Endothelial cell of umbilical vein (primary cell): ENCODE results near the gene MCM7. TPM values are rescaled to one million over a fixed set of nuclear protein-coding genes. Genes with fewer than 3 reads are reported as not detected.

Source experiments
- BruUV-seq: library from RNA; stranded (reverse); fragments of 400-500 nt; replicated peaks from 2 replicates; lab custom pipeline; 2021; lab: Mats Ljungman, UMichigan
- CTCF ChIA-PET: fragments of 300-600, 350-600 bp; sonication (Branson Sonifier 250); formaldehyde crosslinking; loops from one replicate; lab custom pipeline; 2021; ENCODE audit warnings: antibody characterized with exemption, inconsistent platforms; lab: Charles Lee
- POLR2A ChIA-PET: fragments of 300-600, 350-600 bp; sonication (Branson Sonifier 250); formaldehyde crosslinking; loops from one replicate; lab custom pipeline; 2021; ENCODE audit warnings: antibody characterized with exemption, inconsistent platforms; lab: Charles Lee
- DNase-seq: peaks from one replicate; pipeline ENCODE4 v3.0.0-alpha.2; 2011; ENCODE audit warnings: low read depth, low spot score
- FAIRE-seq: peaks from 2 replicates; lab custom pipeline; 2011; peaks lifted over from hg19 to GRCh38; lab: Jason Lieb, UNC
- H2AFZ ChIP-seq: 2 replicates; pipeline ENCODE4 v1.6.0; 2012; ENCODE audit warnings: low read depth, low read length, control low read depth, inconsistent platforms
- H3K27ac ChIP-seq: 2 replicates; pipeline ENCODE4 v1.5.1; 2011; ENCODE audit warnings: low read depth, mild to moderate bottlenecking, control low read depth, low read length, moderate library complexity; ENCODE audit not compliant: insufficient read depth
- H3K27me3 ChIP-seq, 2 experiments: 2 replicates each; pipeline versions ENCODE4 v1.6.0 to v1.6.1; 2011; ENCODE audit warnings: low read length in 2 of 2, mixed read lengths in 1 of 2; ENCODE audit not compliant: control insufficient read depth in 2 of 2, insufficient read depth in 2 of 2
- H3K36me3 ChIP-seq, 2 experiments: 2 replicates in 1 of 2; 3 replicates in 1 of 2; pipeline ENCODE4 v1.5.1; 2011; ENCODE audit warnings: low read length in 2 of 2, mild to moderate bottlenecking in 1 of 2, moderate library complexity in 1 of 2; ENCODE audit not compliant: control insufficient read depth in 2 of 2, insufficient read depth in 2 of 2; ENCODE audit errors: extremely low read depth in 1 of 2
- H3K4me1 ChIP-seq: 3 replicates; pipeline ENCODE4 v1.5.1; 2011; ENCODE audit warnings: mild to moderate bottlenecking, low read length; ENCODE audit not compliant: control insufficient read depth, insufficient read depth; ENCODE audit errors: extremely low read depth
- H3K4me2 ChIP-seq: 2 replicates; pipeline ENCODE4 v1.6.1; 2011; ENCODE audit warnings: low read length, control low read depth, mixed read lengths; ENCODE audit not compliant: insufficient read depth
- H3K4me3 ChIP-seq, 3 experiments: fragments of 200-600 bp in 1 of 3; sonication (generic), shearing (Covaris generic) in 1 of 3; replicated peaks in 1 of 3; 2 replicates each; pipeline ENCODE4 v1.5.1; 2011 to 2016; ENCODE audit warnings: control low read depth in 3 of 3, low read length in 3 of 3, mild to moderate bottlenecking in 2 of 3, inconsistent platforms in 1 of 3, low read depth in 1 of 3, moderate library complexity in 1 of 3; ENCODE audit not compliant: insufficient read depth in 1 of 3
- H3K79me2 ChIP-seq: 2 replicates; pipeline ENCODE4 v1.6.0; 2012; ENCODE audit warnings: low read length, inconsistent platforms; ENCODE audit not compliant: control insufficient read depth, insufficient read depth
- H3K9ac ChIP-seq: replicated peaks from 2 replicates; pipeline ENCODE3; 2011; ENCODE audit warnings: low read length, control low read depth; ENCODE audit not compliant: insufficient read depth; ENCODE audit errors: extremely low read depth
- H3K9me1 ChIP-seq: replicated peaks from 3 replicates; pipeline ENCODE4 v1.6.0; 2011; ENCODE audit warnings: mild to moderate bottlenecking, low read length; ENCODE audit not compliant: control insufficient read depth, insufficient read depth; ENCODE audit errors: extremely low read depth
- H3K9me3 ChIP-seq: replicated peaks from 2 replicates; pipeline ENCODE4 v1.5.1; 2012; ENCODE audit warnings: low read length, inconsistent platforms; ENCODE audit not compliant: control insufficient read depth, insufficient read depth
- H4K20me1 ChIP-seq: replicated peaks from 2 replicates; pipeline ENCODE3; 2011; ENCODE audit warnings: mild to moderate bottlenecking, low read length; ENCODE audit not compliant: control insufficient read depth, insufficient read depth; ENCODE audit errors: extremely low read depth
- EZH2 ChIP-seq: IDR thresholded peaks from 2 replicates; pipeline ENCODE4 v1.6.1; 2012; ENCODE audit warnings: borderline replicate concordance, low read depth, mild to moderate bottlenecking, moderate library complexity, low read length, inconsistent platforms; ENCODE audit not compliant: severe bottlenecking
- FOS ChIP-seq: IDR thresholded peaks from 2 replicates; pipeline ENCODE4 v1.6.1; 2011; ENCODE audit warnings: mild to moderate bottlenecking, low read length, moderate library complexity, borderline replicate concordance; ENCODE audit not compliant: insufficient read depth
- GATA2 ChIP-seq: IDR thresholded peaks from 2 replicates; pipeline ENCODE4 v1.7.0; 2011; ENCODE audit warnings: low read depth, mild to moderate bottlenecking, moderate library complexity, mixed read lengths, low read length; ENCODE audit not compliant: insufficient read length, insufficient read depth
- POLR2A ChIP-seq: IDR thresholded peaks from 2 replicates; pipeline ENCODE4 v1.6.1; 2012; ENCODE audit warnings: low read depth, mild to moderate bottlenecking, control low read depth, low read length
- POLR2AphosphoS5 ChIP-seq: IDR thresholded peaks from 2 replicates; pipeline ENCODE4 v1.6.1; 2012; ENCODE audit warnings: low read depth, mild to moderate bottlenecking, control low read depth, low read length, moderate library complexity; ENCODE audit not compliant: insufficient read depth
- dilution Hi-C: fragments of 300-500 bp; cut with MboI; formaldehyde crosslinking; loops from one replicate; pipeline ENCODE4 v1.15.0; 2019; ENCODE audit warnings: low sequenced_read_pairs; ENCODE audit not compliant: extremely low pct_ligation_motif_present
- intact Hi-C: fragments of 100-400 bp; cut with micrococcal nuclease; formaldehyde crosslinking; loops from one replicate; pipeline ENCODE4 v1.10.0; 2022
- polyA plus RNA-seq, 4 experiments: library from polyadenylated mRNA; depleted of rRNA in 3 of 4; stranded (reverse) in 3 of 4; unstranded in 1 of 4; fragments of >200 nt; gene quantifications; 2 replicates each; pipeline versions ENCODE4 v1.2.1 to v1.2.3, GENCODE V29; 2011 to 2012; ENCODE audit warnings: missing spikeins in 1 of 4
- total RNA-seq: library from RNA; stranded (reverse); gene quantifications from 2 replicates; pipeline ENCODE4 v1.2.3, GENCODE V29; 2021
- TF ChIP-seq, protein P1 (sequence below), 2 donors: IDR thresholded peaks; 1 replicate in 1 of 2; 2 replicates in 1 of 2; pipeline ENCODE4 v1.5.1; 2011; ENCODE audit warnings: low read length in 2 of 2, mild to moderate bottlenecking in 2 of 2, moderate library complexity in 2 of 2, control low read depth in 1 of 2, inconsistent platforms in 1 of 2, low read depth in 1 of 2; ENCODE audit not compliant: insufficient read depth in 1 of 2; ENCODE audit errors: extremely low read depth in 1 of 2
- TF ChIP-seq, protein P2 (sequence below): IDR thresholded peaks from 2 replicates; pipeline ENCODE4 v1.6.1; 2011; ENCODE audit not compliant: insufficient read depth, insufficient read length

The MCM7 gene
- total and polyA plus RNA-seq, 2 donors (not counting 3 experiments of a cell fraction or from before 2014, with no cell fraction given), result 156 to 187 TPM

DNA sequence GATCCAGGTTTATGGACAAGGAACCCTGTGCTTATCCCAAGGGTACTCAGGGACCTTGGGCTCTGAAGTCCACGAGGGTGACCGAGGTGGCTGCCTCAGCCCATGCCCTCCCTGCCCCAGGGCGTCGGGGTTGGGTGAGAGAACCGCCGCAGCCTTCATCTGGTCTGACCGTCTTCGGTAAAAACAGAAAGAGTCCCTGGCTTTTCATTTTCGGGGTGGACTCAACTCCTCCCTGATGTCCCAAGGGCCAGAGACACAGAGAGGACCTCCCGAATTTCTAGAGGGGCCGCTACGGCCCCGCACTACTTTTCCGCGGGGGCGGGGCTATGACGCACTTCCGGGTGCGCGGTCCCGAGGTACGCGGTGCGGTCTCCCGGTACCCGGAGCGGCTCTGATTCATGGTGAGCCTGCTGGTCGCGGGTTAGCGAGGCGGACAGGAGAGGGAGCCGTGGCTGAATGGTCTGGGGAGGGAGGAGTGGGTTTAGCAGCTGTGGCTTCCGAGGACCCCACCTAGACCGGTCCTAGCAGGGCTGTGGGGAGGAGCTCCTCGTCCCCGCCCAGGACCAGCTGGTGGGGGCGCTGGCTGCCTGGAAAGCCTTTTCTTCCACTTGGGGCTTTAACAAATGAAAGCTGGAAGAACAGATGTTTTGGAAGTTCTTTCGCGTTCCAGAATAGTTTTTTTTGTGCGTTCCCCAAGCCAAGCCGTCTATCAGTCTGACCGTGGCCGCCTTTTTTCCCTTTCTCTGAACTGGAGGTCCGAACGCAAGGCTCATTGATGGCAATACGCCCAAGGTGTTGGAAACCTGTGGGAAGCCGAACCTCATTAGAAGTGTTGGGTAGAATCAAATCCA, 51.5 kb downstream of the MCM7 start, which contains the start of gene ZSCAN21:
ZSCAN21 (plus strand) TSS at position 334 of the 851 bp plus-strand sequence. CDS start 7,233 bp downstream, outside the sequence.
- TSS peak; percentile 87 for BruUV-seq
- no peaks in the 10 kb centered on the region for H3K27me3 ChIP-seq
- FAIRE-seq, result peak; percentile 88
- CTCF ChIA-PET, result interaction anchor here (0.8 to 9.1 kb wide), 7 partner anchors 9 to 136 kb away, joined by 3 to 158 read pairs (median 3); no protein-coding TSS in a partner anchor
- H3K36me3 ChIP-seq, result no peaks in the 10 kb centered on the region
- TF ChIP-seq POLR2AphosphoS5 (peak; percentile 92), GATA2 (no peak), EZH2 (no peak), POLR2A (peak; percentile 85), FOS (no peak)
- TF ChIP-seq, protein P1, sequence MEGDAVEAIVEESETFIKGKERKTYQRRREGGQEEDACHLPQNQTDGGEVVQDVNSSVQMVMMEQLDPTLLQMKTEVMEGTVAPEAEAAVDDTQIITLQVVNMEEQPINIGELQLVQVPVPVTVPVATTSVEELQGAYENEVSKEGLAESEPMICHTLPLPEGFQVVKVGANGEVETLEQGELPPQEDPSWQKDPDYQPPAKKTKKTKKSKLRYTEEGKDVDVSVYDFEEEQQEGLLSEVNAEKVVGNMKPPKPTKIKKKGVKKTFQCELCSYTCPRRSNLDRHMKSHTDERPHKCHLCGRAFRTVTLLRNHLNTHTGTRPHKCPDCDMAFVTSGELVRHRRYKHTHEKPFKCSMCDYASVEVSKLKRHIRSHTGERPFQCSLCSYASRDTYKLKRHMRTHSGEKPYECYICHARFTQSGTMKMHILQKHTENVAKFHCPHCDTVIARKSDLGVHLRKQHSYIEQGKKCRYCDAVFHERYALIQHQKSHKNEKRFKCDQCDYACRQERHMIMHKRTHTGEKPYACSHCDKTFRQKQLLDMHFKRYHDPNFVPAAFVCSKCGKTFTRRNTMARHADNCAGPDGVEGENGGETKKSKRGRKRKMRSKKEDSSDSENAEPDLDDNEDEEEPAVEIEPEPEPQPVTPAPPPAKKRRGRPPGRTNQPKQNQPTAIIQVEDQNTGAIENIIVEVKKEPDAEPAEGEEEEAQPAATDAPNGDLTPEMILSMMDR (IDR thresholded peaks at IDR 0.05; ENCODE audit: extremely low read depth in 1 of 2, insufficient read depth in 1 of 2, low read depth in 1 of 2, low read length in 2 of 2), result peak in 1 of 2 donors; percentile 9
- TF ChIP-seq, protein P2, sequence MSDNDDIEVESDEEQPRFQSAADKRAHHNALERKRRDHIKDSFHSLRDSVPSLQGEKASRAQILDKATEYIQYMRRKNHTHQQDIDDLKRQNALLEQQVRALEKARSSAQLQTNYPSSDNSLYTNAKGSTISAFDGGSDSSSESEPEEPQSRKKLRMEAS, result no peak
- dilution Hi-C loops, result no loop called here
- H3K9me1 ChIP-seq, result no peaks in the 10 kb centered on the region
- peak within 1 kb of the TSS; percentile 87 for H3K4me2 ChIP-seq
- H3K9me3 ChIP-seq, result no peaks in the 10 kb centered on the region
- peak; percentile 81 for DNase-seq
- H2AFZ ChIP-seq, result peak within 1 kb of the TSS; percentile 82
- peak within 1 kb of the TSS; percentile 76 for H3K9ac ChIP-seq
- POLR2A ChIA-PET, result interaction anchor here (1.0 to 1.3 kb wide), 3 partner anchors 34 to 56 kb away, joined by 3 to 6 read pairs (median 3); partner anchors contain the start of gene ZKSCAN1
- H3K4me3 ChIP-seq, result peak within 1 kb of the TSS; percentile 75 to 87 (median 86)
- H4K20me1 ChIP-seq, result no peaks in the 10 kb centered on the region
- H3K79me2 ChIP-seq, result no peaks in the 10 kb centered on the region
- intact Hi-C loops, result loop anchor here (1.0 to 5.0 kb wide), 4 partner anchors 8 to 72 kb away; partner anchors contain the start of genes AZGP1, ZKSCAN1 and ZNF3
- H3K4me1 ChIP-seq, result peaks cover 3% of the 10 kb centered on the region
- H3K27ac ChIP-seq, result peak within 1 kb of the TSS; percentile 70
